Measurements from ENCODE around the gene ACSM6.
"Not testable (repeated sequence)": the region's sequence is repeated elsewhere in the genome, so short reads cannot be mapped to it uniquely, and the experiment has no call there.

Gene ACSM6, protein sequence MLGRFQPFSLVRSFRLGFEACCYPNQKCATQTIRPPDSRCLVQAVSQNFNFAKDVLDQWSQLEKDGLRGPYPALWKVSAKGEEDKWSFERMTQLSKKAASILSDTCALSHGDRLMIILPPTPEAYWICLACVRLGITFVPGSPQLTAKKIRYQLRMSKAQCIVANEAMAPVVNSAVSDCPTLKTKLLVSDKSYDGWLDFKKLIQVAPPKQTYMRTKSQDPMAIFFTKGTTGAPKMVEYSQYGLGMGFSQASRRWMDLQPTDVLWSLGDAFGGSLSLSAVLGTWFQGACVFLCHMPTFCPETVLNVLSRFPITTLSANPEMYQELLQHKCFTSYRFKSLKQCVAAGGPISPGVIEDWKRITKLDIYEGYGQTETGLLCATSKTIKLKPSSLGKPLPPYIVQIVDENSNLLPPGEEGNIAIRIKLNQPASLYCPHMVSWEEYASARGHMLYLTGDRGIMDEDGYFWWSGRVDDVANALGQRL

DNA sequence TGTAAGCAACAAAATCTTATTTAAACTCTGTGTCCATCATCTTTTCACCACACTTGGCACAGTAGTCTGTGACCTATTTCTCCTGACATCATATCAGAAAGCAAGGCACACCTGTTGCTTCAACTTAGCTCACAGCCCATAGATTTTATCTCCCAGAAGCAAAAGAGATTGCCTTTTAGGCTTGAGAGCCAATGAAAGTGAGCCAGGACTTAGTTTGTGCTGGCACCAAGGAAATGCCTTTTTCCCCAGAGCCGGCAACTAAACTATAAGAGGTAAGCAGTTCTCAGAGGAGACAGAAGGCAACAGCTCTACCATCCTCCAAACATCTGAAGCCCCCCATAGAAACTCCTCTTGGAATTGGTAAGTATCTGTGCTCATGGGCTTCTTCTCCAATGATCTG, at the start of gene ACSM6:
Gene ACSM6 (plus strand): TSS at position 295 of the 400 bp plus-strand sequence. CDS start 248 bp downstream, outside the sequence.
- no peak for DNase-seq

DNA sequence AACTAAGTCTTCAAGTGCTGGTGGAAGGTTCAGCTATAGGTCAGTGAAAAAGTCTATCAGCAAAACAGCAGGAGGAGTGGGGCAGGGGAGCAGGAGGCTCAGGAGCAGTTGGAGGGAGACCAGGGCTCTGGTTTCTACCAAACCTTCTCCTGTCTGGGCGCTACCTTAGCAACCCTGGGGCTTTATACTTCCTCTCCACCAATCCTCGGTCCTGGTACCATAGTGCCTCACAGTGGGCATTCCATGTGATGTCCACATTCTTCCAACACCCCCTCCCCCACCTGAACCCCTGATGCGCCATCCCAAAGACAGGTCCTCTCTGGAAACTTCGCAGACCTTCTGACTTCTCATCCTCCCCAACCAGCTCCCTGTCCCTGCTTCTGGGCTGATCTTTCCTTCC, 25.3 kb upstream of the ACSM6 start:
- no peak for DNase-seq

DNA sequence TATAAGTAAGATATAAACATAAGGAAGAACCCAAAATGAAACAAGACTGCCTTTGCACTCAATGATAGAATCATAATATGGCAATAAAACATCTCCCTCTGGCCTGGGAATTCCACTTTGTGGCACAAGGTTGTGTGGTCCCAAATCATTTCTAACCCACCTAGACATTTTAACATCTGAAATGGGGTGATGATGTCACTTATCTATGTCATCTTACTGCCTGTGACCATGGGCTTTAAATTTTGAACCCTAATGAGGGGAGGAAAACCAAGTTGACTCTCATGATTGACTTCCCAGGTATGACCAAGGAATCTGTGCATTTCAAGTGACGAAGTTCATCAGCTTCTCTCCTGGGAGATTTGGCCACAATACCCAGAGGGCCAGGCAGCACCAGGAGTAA, 24.5 kb upstream of the ACSM6 start:
- DNase-seq = no peak

DNA sequence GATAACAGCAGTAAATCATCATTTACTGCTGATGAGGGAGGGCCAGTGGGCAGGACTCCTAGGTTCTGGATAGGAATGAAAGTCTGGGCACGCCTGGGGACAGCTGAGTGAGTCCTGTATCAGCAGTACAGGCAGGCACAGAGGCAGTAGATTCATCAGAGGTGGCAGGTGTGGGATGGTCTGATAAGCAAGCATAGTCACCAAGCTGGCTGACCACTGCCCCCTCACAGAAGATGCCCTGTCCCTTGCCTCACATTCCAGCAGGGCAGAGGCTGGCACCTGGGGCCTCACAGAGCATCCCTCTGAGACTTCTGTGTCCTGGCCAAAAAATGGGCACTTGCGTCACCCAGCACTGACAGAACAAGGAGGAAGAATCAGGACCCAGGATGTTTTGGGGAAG, 23.2 kb upstream of the ACSM6 start:
- no peak for DNase-seq

DNA sequence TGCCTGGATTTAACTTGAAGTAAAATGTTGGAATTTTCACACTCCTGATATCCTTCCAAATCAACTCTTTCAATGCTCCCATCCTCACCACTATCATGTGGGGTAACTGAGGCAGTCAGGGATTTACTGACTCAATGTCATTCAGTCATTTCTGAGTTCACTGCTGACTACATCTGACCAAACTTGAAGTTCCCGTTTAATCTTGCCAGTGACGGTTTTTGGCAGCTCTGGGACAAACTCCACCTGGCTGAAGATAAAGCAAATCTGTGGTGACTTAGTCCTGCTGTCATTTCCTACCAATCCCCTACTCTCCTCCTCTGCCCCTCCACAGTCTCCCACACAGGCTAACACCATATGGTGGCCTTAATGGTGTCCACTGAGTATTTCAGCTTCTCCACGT, 22.7 kb upstream of the ACSM6 start:
- DNase-seq = no peak

DNA sequence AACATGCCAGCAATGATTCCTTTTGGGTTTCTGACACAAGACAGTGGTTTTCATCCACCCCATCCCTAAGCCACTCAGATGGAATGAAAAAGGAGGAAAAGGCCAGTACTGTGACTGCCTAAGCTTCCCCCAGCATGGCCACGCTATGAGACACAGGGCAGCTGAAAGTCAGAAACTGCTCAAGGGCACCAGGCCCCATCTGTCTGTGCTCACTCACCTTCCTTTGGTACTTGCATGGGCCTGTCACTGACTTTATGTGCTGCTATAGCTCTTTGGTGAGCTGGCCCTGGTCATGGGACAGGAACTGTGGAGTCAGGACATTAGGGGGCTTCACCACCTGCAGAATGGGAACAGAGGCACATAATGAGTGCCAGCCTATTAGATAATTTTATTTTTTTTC, 21.2 kb upstream of the ACSM6 start:
- DNase-seq = no peak

DNA sequence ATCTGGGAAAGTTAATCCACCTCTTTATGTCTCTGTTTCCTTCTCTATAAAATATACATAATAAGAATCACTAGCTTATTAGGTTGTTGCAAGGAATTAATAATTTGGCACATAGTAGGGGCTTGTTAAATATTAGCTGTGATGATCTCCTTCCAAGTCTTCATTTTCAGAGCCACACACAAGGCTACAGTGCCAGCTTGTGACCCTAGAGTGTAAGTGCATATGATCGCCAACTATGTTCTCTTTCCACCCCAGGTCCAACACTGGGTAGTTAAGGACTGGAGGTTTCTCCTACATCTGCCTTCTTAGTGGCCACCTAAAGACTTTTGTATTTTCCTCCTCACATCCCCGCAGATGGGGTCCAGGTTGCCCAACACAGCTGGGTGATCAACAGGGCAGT, 17.9 kb upstream of the ACSM6 start:
- DNase-seq = no peak

DNA sequence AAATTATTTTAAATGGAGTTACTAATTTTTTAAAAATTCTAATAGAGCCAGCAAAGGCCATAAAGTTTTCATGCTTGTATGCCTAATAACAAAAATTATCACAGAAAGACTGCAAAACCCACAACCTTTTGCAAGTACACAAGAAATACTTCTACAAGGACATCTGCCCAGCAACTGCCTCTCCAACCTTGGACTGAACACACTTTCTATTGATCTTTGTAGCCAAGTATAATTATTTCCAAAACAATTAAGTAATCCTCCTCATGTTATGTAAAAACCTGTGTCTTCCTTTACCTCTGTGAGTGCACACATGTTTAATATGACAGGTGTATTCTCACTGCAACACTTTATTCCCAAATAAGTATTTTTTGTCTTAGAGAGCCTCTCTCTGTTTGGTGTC, 16.6 kb upstream of the ACSM6 start:
- no peak for DNase-seq

DNA sequence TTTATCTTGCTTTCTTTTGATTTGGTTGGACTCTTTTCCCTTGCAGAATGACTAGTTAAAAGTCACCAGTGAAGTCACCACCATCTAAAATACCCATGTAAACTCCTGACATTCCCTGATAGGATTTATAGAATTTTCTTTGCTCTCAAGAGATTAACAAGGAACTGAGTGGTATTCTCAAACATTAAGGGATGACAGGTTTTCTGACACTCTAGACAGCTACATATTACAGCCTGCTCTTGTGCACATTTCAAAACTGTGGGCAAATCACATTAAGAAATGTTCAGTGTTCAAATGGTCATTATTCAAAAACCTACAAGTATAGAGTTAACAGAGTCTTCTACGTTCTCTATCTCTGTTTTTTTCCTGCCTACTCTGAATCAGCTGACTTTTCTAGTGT, 15.8 kb upstream of the ACSM6 start:
- DNase-seq = no peak

DNA sequence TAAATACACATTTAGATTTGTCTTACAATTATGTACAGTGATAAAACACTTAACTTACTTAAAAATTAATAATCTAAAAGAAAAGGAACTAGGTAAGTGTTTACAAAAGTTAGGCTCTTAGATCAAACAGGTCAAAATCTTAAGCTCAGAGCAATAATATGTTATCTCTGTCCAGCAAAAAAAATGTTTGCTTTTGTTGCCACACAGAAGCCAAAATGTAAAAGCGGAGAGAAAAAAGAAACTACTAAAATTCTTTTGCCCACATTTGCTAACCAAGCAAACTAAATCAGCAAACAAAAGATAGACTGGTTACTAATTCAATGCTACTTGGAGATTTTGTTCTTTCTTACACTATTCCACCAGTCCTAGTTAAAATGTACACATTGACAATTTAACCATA, 15.2 kb upstream of the ACSM6 start:
- DNase-seq = no peak

DNA sequence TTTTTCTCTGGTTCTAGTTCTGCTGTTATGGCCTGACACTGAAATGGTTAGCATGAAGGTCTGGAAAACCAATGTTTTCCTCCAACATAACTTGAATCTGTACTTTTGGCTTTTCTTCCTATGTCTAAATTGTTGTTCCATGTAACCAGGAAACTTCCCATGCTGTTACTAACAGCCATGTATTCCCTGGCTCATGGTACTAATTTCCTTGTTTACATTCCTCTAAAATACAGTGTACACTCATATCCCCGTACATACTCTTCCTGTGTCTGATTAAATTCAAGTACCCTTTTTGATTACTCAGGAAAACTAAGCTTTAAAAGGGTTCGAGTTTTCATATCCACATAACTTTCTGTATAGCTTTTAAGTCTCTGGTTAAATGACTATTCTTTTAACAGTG, 12.3 kb upstream of the ACSM6 start:
- DNase-seq = no peak

DNA sequence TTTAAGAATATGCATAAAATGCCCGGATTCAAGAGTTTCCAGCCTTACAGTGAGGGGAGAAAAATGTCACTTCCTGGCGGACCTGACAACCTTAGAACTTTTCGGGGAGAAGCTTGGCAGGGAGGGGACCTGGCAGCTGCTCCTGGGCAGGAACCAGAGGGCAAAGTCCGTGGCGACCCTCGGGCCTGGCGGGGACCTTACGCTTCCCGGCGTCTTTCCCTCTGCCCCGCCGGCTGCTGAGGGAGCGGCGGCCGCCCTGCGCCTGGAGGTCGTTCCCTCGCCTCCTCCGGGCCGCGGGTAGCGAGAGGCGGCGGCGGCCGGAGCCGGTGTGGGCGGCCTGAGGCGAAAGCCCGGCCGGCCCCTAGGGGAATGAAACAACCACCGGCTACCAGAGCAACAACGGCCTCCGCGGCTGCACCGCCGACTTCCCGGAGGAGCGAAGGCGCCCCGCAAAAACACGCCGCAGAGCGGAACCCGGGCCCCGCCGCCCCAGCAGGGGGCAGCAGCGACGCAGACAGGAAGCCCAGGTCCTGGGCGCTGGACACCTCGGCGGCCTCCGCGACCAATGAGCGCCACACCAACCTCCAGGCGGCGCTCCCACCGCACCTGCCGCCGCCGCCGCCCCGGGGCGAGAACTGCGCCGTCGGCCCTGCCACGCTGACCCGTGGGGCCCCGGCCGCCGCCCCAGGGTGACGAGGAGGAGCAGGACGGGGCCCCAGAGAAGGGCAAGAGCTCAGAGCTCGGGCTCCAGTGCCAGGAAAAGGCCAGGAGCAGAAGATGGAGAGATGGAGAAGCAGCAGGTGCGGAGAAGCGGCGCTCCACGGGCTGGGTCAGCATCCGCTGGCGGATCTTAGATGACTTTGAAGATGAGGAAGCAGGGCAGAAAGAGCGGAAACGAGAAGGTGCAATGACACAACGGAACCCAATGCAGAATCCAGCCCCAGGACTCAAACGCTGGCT, 10.5 kb upstream of the ACSM6 start:
- no peak for DNase-seq

DNA sequence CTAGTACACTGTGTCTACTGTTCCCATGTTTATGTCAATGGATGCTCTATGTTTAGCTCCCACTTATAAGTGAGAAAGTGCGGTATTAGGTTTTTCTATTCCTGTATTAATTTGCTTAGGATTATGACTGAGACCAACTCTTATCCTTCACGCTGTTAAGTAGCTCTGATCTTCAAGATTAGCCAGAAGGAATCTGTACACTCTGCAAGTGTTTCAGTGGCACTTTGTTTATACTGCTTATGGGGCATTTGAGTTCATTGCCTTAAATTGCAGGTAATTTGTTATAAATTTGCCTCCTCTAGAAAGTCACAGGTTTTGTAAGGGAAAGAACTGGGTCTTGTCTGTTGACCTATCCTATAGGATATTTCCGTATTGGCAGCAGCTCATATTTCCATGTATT, 6.4 kb upstream of the ACSM6 start:
- DNase-seq = no peak

DNA sequence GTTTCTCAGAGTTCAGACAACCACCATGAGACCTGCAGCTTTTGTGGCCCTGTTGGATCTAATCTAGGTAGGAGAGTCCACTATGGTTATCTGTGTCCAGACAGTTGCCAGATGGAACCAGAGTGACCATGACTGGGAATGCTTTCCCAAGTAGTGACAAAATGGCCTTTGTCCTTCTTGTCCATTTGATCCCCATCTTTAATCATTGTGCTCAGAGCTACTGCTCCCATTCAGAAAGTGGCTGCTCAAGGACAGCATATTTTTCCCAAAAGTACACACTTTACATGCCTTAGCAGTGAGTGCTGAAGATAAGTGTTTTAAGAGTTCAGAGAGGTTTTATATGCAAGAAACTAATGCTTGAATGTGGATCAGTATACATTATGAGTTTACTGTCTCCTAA, 5.4 kb upstream of the ACSM6 start:
- no peak for DNase-seq

DNA sequence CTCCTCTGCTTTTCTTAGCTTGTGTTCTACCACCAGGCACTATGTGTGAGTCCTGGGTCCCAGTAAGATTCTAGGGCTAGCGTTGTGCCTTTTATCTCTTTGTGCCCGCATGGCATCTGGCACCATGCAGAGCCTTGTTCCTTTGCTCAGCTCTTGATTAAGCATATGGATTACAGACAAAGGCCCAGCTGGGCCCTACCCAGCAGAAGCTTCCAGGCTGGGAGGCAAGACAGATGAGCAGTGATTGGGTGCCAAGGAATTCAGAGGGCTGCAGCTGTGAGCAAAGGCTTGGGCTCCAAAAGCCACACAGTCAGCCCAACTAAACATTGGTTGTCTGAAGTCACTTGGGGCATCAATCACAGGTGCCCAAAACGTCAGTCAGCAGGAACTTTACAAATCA, 2.0 kb downstream of the ACSM6 start:
- no peak for DNase-seq

DNA sequence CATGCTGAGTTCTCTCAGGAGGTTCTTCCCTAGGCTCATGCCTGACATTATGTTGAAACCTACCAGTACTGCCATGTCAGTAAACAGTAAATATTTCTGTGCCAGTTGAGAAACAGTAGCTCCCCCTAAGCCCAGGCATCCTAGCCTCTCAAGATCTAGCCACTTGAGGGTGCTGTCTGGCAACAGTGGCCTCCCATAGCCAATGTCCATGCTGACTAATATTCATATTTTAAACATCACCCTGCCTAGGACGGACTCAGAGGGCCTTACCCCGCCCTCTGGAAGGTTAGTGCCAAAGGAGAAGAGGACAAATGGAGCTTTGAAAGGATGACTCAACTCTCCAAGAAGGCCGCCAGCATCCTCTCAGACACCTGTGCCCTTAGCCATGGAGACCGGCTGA, 7.7 kb downstream of the ACSM6 start:
- no peak for DNase-seq

DNA sequence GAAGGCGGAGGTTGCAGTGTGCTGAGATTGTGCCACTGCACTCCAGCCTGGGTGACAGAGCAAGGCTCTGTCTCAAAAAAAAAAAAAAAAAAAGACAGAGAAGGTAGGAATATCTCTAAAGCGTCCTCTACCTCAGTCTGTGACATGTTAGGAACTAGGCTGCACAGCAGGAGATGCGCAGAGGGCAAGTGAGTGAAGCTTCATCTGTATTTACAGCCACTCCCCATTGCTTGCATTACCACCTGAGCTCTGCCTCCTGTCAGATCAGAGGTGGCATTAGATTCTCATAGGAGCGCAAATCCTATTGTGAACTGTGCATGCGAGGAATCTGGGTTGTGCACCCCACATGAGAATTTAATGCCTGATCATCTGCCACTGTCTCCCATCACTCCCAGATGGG, 8.8 kb downstream of the ACSM6 start:
- not testable (repeated sequence) for DNase-seq

DNA sequence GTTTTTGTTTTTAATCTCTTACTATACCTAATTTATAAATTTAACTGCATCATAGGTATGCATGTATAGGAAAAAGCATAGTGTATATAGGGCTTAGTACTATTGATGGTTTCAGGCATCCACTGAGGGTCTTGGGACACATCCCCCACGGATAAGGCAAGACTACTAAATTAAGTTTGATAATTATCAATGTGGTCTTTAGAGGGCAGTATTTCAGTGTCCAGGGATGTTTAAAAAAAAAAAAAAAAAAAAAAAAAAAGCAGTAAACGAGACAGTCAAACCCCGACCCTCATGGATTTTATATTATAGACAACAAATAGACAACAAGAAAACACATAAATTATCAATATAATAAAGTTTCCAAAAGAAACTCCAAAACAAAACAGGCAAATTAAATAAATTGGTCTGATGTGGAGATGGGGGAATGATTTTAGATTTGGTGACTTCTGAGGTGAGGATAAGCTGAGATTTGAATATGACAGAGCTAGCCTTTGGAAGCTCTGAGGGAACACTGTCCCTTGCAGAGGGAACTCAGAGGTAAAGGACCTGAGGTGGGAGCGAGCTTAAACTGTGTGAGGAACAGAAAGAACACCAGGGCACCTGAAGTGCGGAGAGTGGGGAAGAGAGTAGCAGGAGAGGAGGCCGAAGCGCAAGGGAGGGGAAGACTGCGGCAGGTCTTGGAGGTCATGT, 14.8 kb downstream of the ACSM6 start:
- no peak for DNase-seq

DNA sequence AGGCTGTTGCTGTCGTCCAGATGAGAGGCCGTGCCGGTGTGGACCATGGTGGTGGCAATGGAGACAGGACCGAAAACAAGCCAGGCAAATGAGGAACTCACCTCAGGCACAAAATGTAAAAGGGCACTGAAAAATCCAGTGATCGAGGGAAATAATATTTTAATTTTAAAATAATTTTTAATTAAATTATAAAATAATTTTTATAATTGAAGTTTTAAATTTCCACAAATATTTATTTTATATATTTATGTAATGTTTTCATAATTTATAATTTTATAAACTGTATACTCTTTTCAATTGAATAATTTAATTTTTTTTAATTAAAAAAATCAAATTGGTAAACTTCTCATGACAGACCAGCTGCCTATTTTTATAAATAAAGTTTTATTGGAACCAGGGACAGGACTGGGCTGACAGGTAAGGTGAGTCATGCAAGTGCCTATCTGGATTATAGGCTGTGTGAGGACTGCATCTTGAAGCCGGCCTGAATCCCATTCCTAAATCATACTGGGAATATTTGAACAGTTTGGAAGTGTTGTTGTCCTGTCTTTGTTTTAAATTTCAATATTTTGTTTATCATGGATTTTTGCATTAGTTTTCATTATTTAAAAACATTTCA, 15.6 kb downstream of the ACSM6 start:
- no peak for DNase-seq

DNA sequence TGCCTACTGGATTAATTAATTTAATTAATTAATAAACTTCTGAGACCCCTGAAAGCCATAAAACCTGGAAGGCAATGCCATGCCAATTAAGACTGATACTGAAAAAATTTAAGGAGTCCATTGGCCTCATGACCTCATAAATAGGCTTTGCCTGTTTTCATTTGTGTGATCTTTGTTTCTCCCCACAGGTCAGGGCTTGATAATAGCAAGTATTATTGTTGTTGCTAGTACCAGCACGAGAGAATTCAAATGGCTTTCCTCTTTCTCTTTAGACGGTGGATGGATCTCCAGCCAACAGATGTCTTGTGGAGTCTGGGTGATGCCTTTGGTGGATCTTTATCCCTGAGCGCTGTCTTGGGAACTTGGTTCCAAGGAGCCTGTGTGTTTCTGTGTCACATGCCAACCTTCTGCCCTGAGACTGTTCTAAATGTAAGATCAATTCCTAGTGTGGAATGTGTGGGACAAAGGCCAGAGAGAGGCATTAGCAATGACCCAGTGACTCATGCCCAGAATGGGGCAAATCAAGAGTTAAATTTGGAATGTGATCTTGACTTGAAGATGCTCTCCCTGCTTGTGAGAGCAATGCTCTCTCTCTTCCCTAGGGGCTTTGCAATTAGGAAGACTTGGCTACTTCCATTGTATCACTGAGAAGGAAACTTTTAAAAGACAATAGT, 17.7 kb downstream of the ACSM6 start:
- no peak for DNase-seq

DNA sequence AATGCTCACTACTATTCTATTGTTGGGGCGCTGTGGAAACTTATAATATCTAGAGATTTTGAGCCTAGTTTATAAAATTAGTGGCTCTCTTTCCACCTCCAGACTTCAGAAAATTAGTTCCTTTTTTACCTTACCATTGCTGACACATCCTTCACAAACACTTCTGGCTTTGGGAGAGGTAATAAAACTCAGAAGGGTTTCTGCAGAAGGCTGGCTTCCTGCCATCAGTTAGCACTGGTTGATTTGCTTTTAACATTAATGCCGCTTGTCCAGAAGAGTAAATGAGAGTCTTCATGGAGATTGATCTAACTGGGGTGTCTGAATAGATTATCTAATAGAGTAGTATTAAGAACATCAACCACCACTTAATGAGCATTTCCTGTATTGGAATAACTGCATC, 20.3 kb downstream of the ACSM6 start:
- DNase-seq = peak; percentile 2

DNA sequence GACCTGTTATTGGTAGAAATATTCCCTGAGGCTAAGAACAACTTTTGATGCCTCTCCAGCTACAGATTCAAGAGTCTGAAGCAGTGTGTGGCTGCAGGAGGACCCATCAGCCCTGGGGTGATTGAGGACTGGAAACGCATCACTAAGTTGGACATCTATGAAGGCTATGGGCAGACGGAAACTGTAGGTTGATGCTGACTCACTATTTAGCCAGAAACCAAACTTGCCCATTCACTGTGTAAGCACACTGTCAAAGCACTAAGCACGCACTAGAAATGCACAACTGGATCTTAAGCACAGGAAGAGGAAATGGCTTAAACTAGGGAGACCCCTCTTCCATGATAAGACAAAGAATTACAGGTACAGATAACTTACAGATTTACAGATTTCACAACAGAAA, 20.8 kb downstream of the ACSM6 start:
- peak; percentile 16 for DNase-seq
